Thoracic aorta (tissue), 2 donors: Measurements from ENCODE around the gene SDK1. TPM values are rescaled to one million over a fixed set of nuclear protein-coding genes. Genes with fewer than 3 reads are reported as not detected.

ENCODE experiments used
- ATAC-seq: fragments of 150-250 bp; one replicate; pipeline ENCODE4 v1.8.0; 2017; ENCODE audit warnings: low read depth; ENCODE audit not compliant: insufficient number of reproducible peaks, low FRiP score
- DNase-seq: peaks from one replicate; pipeline ENCODE4 v3.0.0-alpha.2; 2020; ENCODE audit warnings: low spot score
- H3K27ac ChIP-seq, 2 donors: fragments of 200-600 bp; sonication (generic); 1 replicate in 1 of 2; 2 replicates in 1 of 2; pipeline ENCODE4 v1.5.1; 2016; ENCODE audit warnings: mild to moderate bottlenecking in 2 of 2, moderate library complexity in 2 of 2
- H3K27me3 ChIP-seq: fragments of 200-600 bp; sonication (generic); replicated peaks from 2 replicates; pipeline ENCODE4 v1.6.0; 2016; ENCODE audit warnings: mild to moderate bottlenecking; ENCODE audit not compliant: insufficient read depth
- H3K36me3 ChIP-seq: fragments of 200-600 bp; sonication (generic); one replicate; pipeline ENCODE4 v1.5.1; 2016
- H3K4me1 ChIP-seq, 2 donors: fragments of 200-600 bp; sonication (generic); 1 replicate in 1 of 2; 2 replicates in 1 of 2; pipeline versions ENCODE4 v1.5.1 to v1.6.0; 2016; ENCODE audit warnings: low read depth in 2 of 2, mild to moderate bottlenecking in 1 of 2; ENCODE audit not compliant: control insufficient read depth in 1 of 2
- H3K4me3 ChIP-seq: fragments of 200-600 bp; sonication (generic); 2 replicates; pipeline ENCODE4 v1.5.1; 2016; ENCODE audit warnings: mild to moderate bottlenecking
- H3K9me3 ChIP-seq: fragments of 200-600 bp; sonication (generic); 2 replicates; pipeline ENCODE4 v1.5.1; 2016
- CTCF ChIP-seq: fragments of 200-600 bp; sonication (generic); IDR thresholded peaks from one replicate; pipeline ENCODE4 v1.5.1; 2019; ENCODE audit warnings: antibody characterized with exemption
- total RNA-seq, 2 donors: library from RNA; depleted of rRNA; stranded (reverse); fragments of >200 nt; gene quantifications; one replicate each; pipeline versions ENCODE4 v1.1.0 to v1.2.3, GENCODE V29; 2016

Gene SDK1
- total RNA-seq, 2 donors from 2014 or later: 27.5 to 29.2 TPM

DNA sequence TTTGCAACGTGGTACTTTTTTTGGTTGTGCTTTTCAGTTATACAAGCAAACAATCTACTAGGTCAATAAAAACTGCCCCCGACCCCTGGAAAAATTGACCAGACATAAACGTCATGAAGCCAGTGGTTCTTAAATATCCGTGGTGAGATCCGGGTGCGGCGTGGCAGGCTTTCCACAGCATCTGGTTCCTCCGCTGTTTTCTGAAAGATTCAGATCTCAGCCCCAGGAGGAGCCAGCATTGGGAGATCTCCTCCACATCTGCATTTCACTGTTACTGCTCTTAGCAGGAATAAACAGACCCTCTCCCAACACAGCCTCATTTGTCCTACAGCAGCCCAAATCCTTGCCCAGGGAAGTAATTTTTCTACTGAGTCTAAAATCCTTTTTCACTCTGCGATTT lies 716.7 kb downstream of the SDK1 start:
- Histone ChIP-seq H3K4me3 (no peak overlapping the region), H3K36me3 (peaks cover 8% of the 10 kb centered on the region), H3K9me3 (peaks cover 2% of the 10 kb centered on the region), H3K27ac (no peak overlapping the region), H3K4me1 (no peaks in the 10 kb centered on the region), H3K27me3 (no peaks in the 10 kb centered on the region)
- DNase-seq: no peak
- TF ChIP-seq CTCF: no peak
- ATAC-seq: no peak

- Histone ChIP-seq H3K36me3 (peaks cover 8% of the 10 kb centered on the region), H3K4me1 (no peaks in the 10 kb centered on the region), H3K27me3 (no peaks in the 10 kb centered on the region), H3K27ac (no peak overlapping the region), H3K4me3 (no peak overlapping the region), H3K9me3 (peaks cover 2% of the 10 kb centered on the region)
- no peak for ATAC-seq
- DNase-seq: no peak
- TF ChIP-seq CTCF: no peak
Measured at GRCh38 chr7:4018601-4019316, 717.7 kb downstream of the SDK1 start.

GRCh38 chr7:4020086-4020485 lies 719.0 kb downstream of the SDK1 start:
- no peaks in the 10 kb centered on the region for H3K27me3 ChIP-seq
- H3K36me3 ChIP-seq: peaks cover 8% of the 10 kb centered on the region
- peaks cover 2% of the 10 kb centered on the region for H3K9me3 ChIP-seq
- ATAC-seq: no peak
- DNase-seq: no peak
- H3K4me1 ChIP-seq: peaks cover 0 to under 1% of the 10 kb centered on the region in 2 donors
- no peak overlapping the region for H3K27ac ChIP-seq
- no peak for TF ChIP-seq CTCF
- H3K4me3 ChIP-seq: no peak overlapping the region

DNA sequence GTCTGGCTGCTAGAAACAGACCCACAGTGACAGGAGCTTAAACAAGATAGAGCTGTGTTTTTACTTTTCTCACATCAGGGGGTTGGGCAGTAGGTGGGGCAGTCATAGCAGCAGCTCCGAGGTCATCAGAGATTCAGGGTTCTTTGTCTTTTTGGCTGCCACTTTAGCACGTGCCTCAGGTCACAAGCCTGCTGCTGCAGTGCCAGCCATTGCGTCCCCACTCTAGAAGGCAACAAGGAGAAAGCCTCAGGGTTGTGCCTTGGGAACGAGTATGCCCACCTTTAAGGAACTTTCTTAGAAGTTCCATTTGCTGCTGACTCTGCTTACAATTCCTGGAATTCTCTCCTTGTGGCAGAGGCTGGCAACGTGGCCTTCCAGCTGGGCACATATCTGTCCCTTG lies 720.4 kb downstream of the SDK1 start:
- Histone ChIP-seq H3K4me1 (peaks cover 0 to 14% of the 10 kb centered on the region in 2 donors), H3K4me3 (no peak overlapping the region), H3K27ac (no peak overlapping the region), H3K36me3 (peaks cover under 1% of the 10 kb centered on the region), H3K9me3 (peaks cover 2% of the 10 kb centered on the region), H3K27me3 (no peaks in the 10 kb centered on the region)
- ATAC-seq: no peak
- DNase-seq: no peak
- TF ChIP-seq CTCF: no peak

- TF ChIP-seq CTCF: no peak
Measured at GRCh38 chr7:4022265-4022664, 721.2 kb downstream of the SDK1 start.

More at GRCh38 chr7:4022265-4022664, 721.2 kb downstream of the SDK1 start:
- no peaks in the 10 kb centered on the region for H3K36me3 ChIP-seq
- peaks cover 2% of the 10 kb centered on the region for H3K9me3 ChIP-seq
- peaks cover 0 to 22% of the 10 kb centered on the region in 2 donors for H3K4me1 ChIP-seq
- no peak for ATAC-seq
- no peak overlapping the region for H3K4me3 ChIP-seq
- no peak overlapping the region for H3K27ac ChIP-seq
- no peaks in the 10 kb centered on the region for H3K27me3 ChIP-seq
- no peak for DNase-seq
